Measurements from ENCODE around the gene ZBTB48.

DNA sequence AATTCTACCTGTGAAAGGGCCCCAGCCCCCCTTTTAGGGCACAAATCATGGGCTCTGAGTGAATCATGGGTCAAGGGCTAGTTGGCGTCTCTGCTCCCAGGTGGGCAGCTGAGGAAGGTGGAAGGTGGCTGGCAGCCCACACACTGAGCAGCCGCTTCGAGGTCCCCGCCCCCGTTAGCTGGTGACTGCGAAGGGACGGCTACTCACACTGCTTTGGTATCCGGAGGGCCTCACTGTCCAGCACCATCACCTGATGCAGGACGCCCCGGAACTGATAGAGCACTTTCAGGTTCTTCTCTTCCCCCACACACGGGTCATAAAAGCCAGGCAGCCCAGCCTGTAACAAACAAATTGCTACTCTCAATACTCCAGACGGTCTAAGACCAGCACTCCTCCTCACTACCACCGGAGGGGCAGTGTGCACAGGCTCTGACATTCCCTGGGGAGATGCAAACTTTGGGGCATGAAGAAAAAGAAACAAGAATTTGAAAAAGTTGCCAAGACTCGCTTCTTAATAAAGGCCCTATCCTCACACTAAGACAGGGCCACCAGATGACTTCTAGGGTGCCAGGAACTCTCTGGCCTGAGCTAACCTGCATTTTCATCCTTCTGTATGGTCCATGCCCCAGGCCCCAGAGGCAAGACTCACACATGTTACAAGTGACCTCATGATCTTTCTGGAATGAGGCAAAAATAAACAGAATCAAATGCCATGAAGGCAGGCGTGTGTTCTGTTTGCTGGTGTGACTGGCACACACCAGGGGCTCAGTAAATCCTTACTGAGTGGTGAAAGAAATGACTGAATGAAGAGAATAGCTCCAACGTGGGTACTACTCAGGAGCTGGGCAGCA is 56.3 kb downstream of the ZBTB48 start:
- TF ChIP-seq CTCF (IDR thresholded peaks at IDR 0.05) (no peak), EP300 (IDR thresholded peaks at IDR 0.05) (no peak), POLR2A (IDR thresholded peaks at IDR 0.05) (no peak), POLR2AphosphoS5 (IDR thresholded peaks at IDR 0.05) (no peak)

All from gastroesophageal sphincter (tissue), 3 donors.